ENCODE results near the gene SLC44A4.
A peak's percentile ranks its signal among the peaks of the same experiment; 100 is the strongest.
"Not testable (repeated sequence)": the region's sequence is repeated elsewhere in the genome, so short reads cannot be mapped to it uniquely, and the experiment has no call there.

The SLC44A4 gene

DNA sequence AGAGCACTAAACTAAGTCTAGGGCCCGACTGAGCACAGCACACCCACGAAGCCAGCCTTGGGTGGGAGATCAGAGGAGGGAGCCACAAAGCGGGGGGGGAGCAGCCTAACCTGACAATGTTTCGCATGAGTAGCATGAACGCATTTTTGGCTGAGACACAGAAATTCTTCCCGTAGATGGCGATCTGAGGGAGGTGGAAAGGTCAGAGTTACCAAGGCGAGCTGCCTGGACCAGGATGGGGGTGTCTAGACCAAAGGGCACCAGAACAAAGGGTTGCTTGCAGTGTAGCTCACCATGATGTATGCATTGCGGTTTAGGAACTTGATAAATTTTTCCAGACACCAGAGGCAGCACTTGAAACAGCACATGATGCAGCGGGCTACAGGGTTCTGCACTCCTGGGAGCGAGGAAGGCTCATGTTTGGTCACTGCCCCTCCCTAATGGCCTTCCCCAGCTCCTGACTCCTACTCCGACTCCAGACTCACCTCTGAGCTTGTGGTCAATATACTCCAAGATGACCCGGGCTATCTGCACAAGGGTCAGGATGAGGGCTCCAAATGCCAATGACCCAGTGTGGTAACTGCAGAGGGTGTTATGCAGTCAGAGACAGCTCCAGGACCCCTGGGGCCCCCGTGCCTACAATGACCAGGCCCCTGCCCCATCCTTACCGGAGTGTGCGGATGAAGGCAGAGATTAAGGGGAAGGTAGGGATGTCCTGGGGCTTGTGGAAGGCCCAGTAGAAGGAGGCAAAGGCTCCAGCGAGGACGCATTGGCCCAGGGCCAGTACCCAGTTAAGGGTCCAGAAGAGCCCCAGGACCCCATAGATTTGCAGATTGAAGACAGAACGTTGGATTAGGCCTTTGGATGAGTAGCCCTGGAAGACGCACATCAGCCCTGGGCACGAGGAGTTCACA lies 13.3 kb downstream of the SLC44A4 start:
- no peak for DNase-seq (ENCODE audit: extremely low spot score)
- ChIA-PET POLR2A (interaction anchor here (0.7 to 8.0 kb wide), 5 partner anchors 10 to 58 kb away, joined by 3 to 104 read pairs (median 3); partner anchors contain the start of genes HSPA1A, HSPA1B, HSPA1L and LSM2), CTCF (interaction anchor here (0.8 kb wide), 1 partner anchor 33 kb away, joined by 3 read pairs; no protein-coding TSS in a partner anchor)
- TF ChIP-seq NFRKB (IDR thresholded peaks at IDR 0.05) (no peak), SP1 (IDR thresholded peaks at IDR 0.05) (no peak), BHLHE40 (IDR thresholded peaks at IDR 0.05; ENCODE audit: borderline replicate concordance) (no peak)

DNA sequence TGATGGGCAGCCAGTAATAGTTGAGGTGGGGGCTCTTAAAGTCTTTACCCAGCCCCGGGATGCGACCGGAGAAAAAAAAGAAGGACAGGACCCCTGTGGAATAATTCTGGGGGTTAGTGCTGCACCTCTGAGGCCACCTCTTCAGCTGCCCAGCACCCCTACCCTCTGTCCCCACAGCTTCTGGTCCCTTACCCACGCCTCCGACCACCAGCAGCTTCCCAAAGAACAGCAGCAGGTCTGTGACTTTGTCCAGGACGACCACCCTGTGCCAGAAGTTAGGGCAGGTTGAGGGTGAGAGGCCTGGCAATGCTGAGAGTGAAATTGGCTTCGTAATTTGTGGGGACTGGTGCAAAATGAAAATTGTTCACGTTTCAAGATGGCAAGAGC lies 14.0 kb downstream of the SLC44A4 start:
- no peak for DNase-seq (ENCODE audit: extremely low spot score)
- ChIA-PET CTCF (interaction anchor here (0.8 kb wide), 1 partner anchor 32 kb away, joined by 3 read pairs; no protein-coding TSS in a partner anchor), POLR2A (interaction anchor here (0.7 to 8.0 kb wide), 4 partner anchors 11 to 58 kb away, joined by 3 to 104 read pairs (median 12); partner anchors contain the start of gene LSM2)
- TF ChIP-seq L3MBTL2 (conservative IDR thresholded peaks at IDR 0.05) (no peak), ARNT (IDR thresholded peaks at IDR 0.05) (no peak), FOXM1 (IDR thresholded peaks at IDR 0.05; ENCODE audit: borderline replicate concordance) (no peak), LEF1 (IDR thresholded peaks at IDR 0.05; ENCODE audit: borderline replicate concordance) (no peak), ZNF384 (IDR thresholded peaks at IDR 0.05) (no peak), BHLHE40 (IDR thresholded peaks at IDR 0.05; ENCODE audit: borderline replicate concordance) (no peak), TARDBP (IDR thresholded peaks at IDR 0.05) (no peak), HDGF (IDR thresholded peaks at IDR 0.05; ENCODE audit: borderline replicate concordance) (no peak), SP1 (IDR thresholded peaks at IDR 0.05) (no peak), ELF4 (IDR thresholded peaks at IDR 0.05) (no peak), FOXA1 (IDR thresholded peaks at IDR 0.05) (no peak), SUZ12 (IDR thresholded peaks at IDR 0.05) (no peak), FOXK2 (IDR thresholded peaks at IDR 0.05) (no peak), CTBP1 (IDR thresholded peaks at IDR 0.05; ENCODE audit: borderline replicate concordance) (no peak), NFRKB (IDR thresholded peaks at IDR 0.05) (no peak)
- TF ChIP-seq, protein P1, sequence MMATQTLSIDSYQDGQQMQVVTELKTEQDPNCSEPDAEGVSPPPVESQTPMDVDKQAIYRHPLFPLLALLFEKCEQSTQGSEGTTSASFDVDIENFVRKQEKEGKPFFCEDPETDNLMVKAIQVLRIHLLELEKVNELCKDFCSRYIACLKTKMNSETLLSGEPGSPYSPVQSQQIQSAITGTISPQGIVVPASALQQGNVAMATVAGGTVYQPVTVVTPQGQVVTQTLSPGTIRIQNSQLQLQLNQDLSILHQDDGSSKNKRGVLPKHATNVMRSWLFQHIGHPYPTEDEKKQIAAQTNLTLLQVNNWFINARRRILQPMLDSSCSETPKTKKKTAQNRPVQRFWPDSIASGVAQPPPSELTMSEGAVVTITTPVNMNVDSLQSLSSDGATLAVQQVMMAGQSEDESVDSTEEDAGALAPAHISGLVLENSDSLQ (IDR thresholded peaks at IDR 0.05) = no peak

DNA sequence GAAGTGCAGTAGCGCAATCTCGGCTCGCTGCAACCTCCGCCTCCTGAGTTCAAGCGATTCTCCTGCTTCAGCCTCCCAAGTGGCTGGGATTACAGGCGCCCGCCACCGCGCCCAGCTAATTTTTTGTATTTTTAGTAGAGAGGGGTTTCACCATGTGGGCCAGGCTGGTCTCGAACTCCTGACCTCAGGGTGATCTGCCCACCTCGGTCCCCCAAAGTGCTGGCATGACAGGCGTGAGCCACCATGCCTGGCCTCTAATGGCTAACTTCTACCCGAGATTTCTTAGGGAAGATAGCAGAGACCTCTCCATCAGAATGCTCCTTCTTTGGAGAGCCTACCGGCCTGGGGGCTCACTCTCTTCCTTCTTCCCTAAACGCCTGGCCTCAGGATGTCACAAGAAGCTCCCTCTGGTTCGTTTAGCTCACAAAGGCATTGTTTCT lies 14.7 kb downstream of the SLC44A4 start:
- POLR2A ChIA-PET = interaction anchor here (0.5 to 8.0 kb wide), 15 partner anchors 8 to 203 kb away, joined by 3 to 104 read pairs (median 9); partner anchors contain the start of genes C6orf47, EHMT2, HSPA1A and HSPA1B
- CTCF ChIA-PET = interaction anchor here (0.8 kb wide), 1 partner anchor 73 kb away, joined by 3 read pairs; no protein-coding TSS in a partner anchor
- DNase-seq (ENCODE audit: extremely low spot score) = not testable (repeated sequence)

DNA sequence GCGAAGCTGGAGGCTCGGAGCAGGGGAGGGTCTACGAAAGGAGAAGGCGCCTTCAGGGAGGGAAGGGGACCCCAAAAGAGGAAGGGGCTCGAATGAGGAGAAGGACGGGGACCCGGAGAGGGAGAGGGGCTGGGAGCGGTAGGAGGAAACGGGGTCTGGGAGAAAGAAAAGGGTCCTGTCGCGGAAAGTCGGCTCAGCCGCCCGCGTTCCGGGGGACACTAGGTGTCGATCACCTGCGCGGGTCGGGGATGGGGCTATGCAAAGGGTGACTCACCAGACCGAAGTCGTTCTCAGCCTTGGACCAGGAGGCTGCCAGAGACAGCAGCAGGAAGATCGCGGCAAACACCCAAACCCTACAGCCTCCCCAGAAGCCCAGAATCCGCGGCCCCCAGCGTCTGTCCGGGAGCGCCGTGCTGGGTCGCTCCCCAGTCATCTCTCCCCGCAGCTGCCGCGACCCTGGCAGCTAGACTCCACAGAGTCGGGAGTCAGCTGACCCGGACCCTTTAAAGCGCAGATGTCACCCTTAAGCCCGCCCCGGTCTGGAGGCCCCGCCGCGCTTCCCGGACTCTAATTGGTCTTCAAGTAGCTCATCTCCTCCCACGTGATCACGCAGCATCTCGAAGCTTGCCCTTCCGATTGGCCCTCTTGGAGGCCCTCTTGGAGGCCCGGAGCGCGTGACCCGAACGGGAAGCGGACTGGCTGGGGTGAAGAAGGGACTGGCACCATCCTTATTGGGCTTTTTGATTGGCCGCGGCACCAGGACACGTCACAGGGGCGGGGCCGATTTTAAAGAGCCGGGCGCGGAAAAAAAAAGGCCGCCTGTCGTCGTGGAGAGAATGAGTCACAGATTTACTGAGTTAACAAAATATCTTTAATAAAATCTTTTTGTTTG lies 16.2 kb downstream of the SLC44A4 start, which contains the start of gene NEU1:
NEU1 (minus strand) TSS at position 478 of the 892 bp plus-strand sequence; CDS start at position 433, 45 bp downstream.
- peak; percentile 98 for DNase-seq (ENCODE audit: extremely low spot score)
- no peak for TF ChIP-seq TARDBP (IDR thresholded peaks at IDR 0.05)
- TF ChIP-seq ARNT (IDR thresholded peaks at IDR 0.05) = no peak
- no peak for TF ChIP-seq SUZ12 (IDR thresholded peaks at IDR 0.05)
- TF ChIP-seq FOXA1 (IDR thresholded peaks at IDR 0.05) = no peak
- peak; percentile 56 for TF ChIP-seq L3MBTL2 (conservative IDR thresholded peaks at IDR 0.05)
- peak; percentile 84 for TF ChIP-seq ZNF384 (IDR thresholded peaks at IDR 0.05)
- TF ChIP-seq ELF4 (IDR thresholded peaks at IDR 0.05) = no peak; the same call in 1 of the 2 replicates
- no peak for TF ChIP-seq HDGF (IDR thresholded peaks at IDR 0.05; ENCODE audit: borderline replicate concordance)
- no peak for TF ChIP-seq FOXK2 (IDR thresholded peaks at IDR 0.05)
- TF ChIP-seq, protein P1 (IDR thresholded peaks at IDR 0.05) = peak; percentile 75
- TF ChIP-seq BHLHE40 (IDR thresholded peaks at IDR 0.05; ENCODE audit: borderline replicate concordance) = no peak
- TF ChIP-seq FOXM1 (IDR thresholded peaks at IDR 0.05; ENCODE audit: borderline replicate concordance) = no peak
- no peak for TF ChIP-seq CTBP1 (IDR thresholded peaks at IDR 0.05; ENCODE audit: borderline replicate concordance)
- ChIA-PET POLR2A (interaction anchor here (0.6 to 8.0 kb wide), 27 partner anchors 10 to 1291 kb away, joined by 3 to 104 read pairs (median 4); partner anchors contain the start of genes ABCF1, C6orf47, EHMT2 and HSPA1A), CTCF (interaction anchor here (0.5 kb wide), 1 partner anchor 32 kb away, joined by 6 read pairs; no protein-coding TSS in a partner anchor)

DNA sequence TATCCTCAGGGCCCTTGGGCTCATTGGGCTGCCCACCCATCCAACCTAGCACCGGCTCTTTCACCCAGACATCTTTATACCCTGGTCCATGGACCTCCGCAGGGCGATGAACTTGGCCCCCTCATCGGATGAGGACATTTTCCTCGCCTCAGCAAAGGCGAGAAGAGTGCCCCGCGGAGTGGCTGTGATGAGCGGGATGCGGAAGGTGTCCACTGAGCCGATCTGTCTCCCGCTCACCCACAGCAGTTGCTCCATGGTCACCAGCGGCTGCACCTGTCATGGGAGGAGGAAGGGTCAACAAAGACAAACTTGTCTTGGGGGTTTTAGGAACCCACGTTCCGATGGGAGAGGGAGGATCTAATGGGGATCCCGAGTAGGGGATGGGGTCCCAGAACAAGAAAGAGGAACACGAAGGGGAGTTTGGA lies 16.9 kb downstream of the SLC44A4 start:
- POLR2A ChIA-PET = interaction anchor here (1.5 to 8.0 kb wide), 4 partner anchors 22 to 202 kb away, joined by 3 to 104 read pairs (median 8); partner anchors contain the start of genes HSPA1A and HSPA1L
- TF ChIP-seq, protein P1 (IDR thresholded peaks at IDR 0.05) = no peak
- TF ChIP-seq SP1 (IDR thresholded peaks at IDR 0.05) = no peak
- TF ChIP-seq CTBP1 (IDR thresholded peaks at IDR 0.05; ENCODE audit: borderline replicate concordance) = no peak
- TF ChIP-seq ZNF384 (IDR thresholded peaks at IDR 0.05) = no peak
- no peak for TF ChIP-seq NFRKB (IDR thresholded peaks at IDR 0.05)
- no peak for TF ChIP-seq FOXA1 (IDR thresholded peaks at IDR 0.05)
- TF ChIP-seq FOXK2 (IDR thresholded peaks at IDR 0.05) = no peak
- TF ChIP-seq ELF4 (IDR thresholded peaks at IDR 0.05) = no peak
- no peak for TF ChIP-seq FOXM1 (IDR thresholded peaks at IDR 0.05; ENCODE audit: borderline replicate concordance)
- TF ChIP-seq LEF1 (IDR thresholded peaks at IDR 0.05; ENCODE audit: borderline replicate concordance) = no peak

More for the DNA sequence above, 16.9 kb downstream of the SLC44A4 start:
- no peak for DNase-seq (ENCODE audit: extremely low spot score)
- CTCF ChIA-PET = no interaction called here

Data from HEK293T (cell line).